Natural killer cell (primary cell): ENCODE measurements around the gene ALDH5A1. TPM values are rescaled to one million over a fixed set of nuclear protein-coding genes. Genes with fewer than 3 reads are reported as not detected.

Source experiments
- ATAC-seq, 3 donors: fragments of 150-1000 bp in 2 of 3; fragments of 200-7000 bp in 1 of 3; cut with Tn5 transposase; 1 replicate in 1 of 3; 2 replicates in 2 of 3; pipeline ENCODE4 v1.10.0; 2021; ENCODE audit warnings: mild to moderate bottlenecking in 2 of 3, moderate library complexity in 2 of 3
- DNase-seq, 2 donors: peaks; one replicate each; pipeline versions ENCODE4 v3.0.0 to v3.0.0-alpha.2; 2013 to 2021; ENCODE audit warnings: mixed read lengths in 1 of 2
- H3K27ac ChIP-seq: one replicate; pipeline ENCODE4 v1.5.1; 2013; ENCODE audit warnings: mild to moderate bottlenecking, low read length
- H3K27me3 ChIP-seq: one replicate; pipeline ENCODE4 v1.6.1; 2013; ENCODE audit warnings: low read length; ENCODE audit not compliant: control insufficient read depth, insufficient read depth
- H3K36me3 ChIP-seq: one replicate; pipeline ENCODE4 v1.6.1; 2013; ENCODE audit warnings: low read length; ENCODE audit not compliant: control insufficient read depth, insufficient read depth
- H3K4me1 ChIP-seq: one replicate; pipeline ENCODE4 v1.6.1; 2013; ENCODE audit warnings: low read length; ENCODE audit not compliant: control insufficient read depth, insufficient read depth
- H3K4me3 ChIP-seq: one replicate; pipeline ENCODE4 v1.5.1; 2013; ENCODE audit warnings: low read length
- H3K9me3 ChIP-seq: one replicate; pipeline ENCODE4 v1.6.1; 2013; ENCODE audit warnings: low read length; ENCODE audit not compliant: control insufficient read depth, insufficient read depth
- H3K27ac Mint-ChIP-seq, 2 donors: one replicate each; pipeline ENCODE4 v1.8.0; 2022; ENCODE audit warnings: mild to moderate bottlenecking in 2 of 2, mixed read lengths in 2 of 2, moderate library complexity in 1 of 2
- H3K27me3 Mint-ChIP-seq, 2 donors: one replicate each; pipeline ENCODE4 v1.8.0; 2022; ENCODE audit warnings: low read depth in 2 of 2, mixed read lengths in 2 of 2
- H3K36me3 Mint-ChIP-seq: one replicate; pipeline ENCODE4 v1.8.0; 2022; ENCODE audit warnings: mixed read lengths
- H3K4me1 Mint-ChIP-seq, 2 donors: one replicate each; pipeline ENCODE4 v1.8.0; 2022; ENCODE audit warnings: mixed read lengths in 2 of 2
- H3K4me3 Mint-ChIP-seq: one replicate; pipeline ENCODE4 v1.8.0; 2022; ENCODE audit warnings: mild to moderate bottlenecking, moderate library complexity, mixed read lengths
- H3K9me3 Mint-ChIP-seq, 2 donors: one replicate each; pipeline ENCODE4 v1.8.0; 2022; ENCODE audit warnings: mixed read lengths in 2 of 2
- whole genome bisulfite sequencing: methylation state at CpG from one replicate; pipeline ENCODE4 v1.1.7; 2013; ENCODE audit warnings: missing lambda C conversion rate; ENCODE audit not compliant: insufficient coverage; 5-methylcytosine and 5-hydroxymethylcytosine counted together
- intact Hi-C: fragments of 100-400 bp; cut with micrococcal nuclease; formaldehyde crosslinking; loops from one replicate; pipeline ENCODE4 v1.14.2; 2022
- total RNA-seq, 4 donors: library from RNA; stranded (reverse); fragments of 120-200 nt in 1 of 4; gene quantifications; one replicate each; pipeline versions ENCODE4 v1.2.3 to v1.2.4, GENCODE V29; 2013 to 2022
- TF ChIP-seq, protein P1 (sequence below): fragments of 200-600 bp; IDR thresholded peaks from one replicate; pipeline ENCODE4 v1.8.0; 2022; ENCODE audit warnings: antibody characterized with exemption

The ALDH5A1 gene
- total RNA-seq, 3 donors from 2014 or later (not counting 1 experiment from before 2014, with no cell fraction given): 4.8 to 7.5 (median 6.8) TPM

DNA sequence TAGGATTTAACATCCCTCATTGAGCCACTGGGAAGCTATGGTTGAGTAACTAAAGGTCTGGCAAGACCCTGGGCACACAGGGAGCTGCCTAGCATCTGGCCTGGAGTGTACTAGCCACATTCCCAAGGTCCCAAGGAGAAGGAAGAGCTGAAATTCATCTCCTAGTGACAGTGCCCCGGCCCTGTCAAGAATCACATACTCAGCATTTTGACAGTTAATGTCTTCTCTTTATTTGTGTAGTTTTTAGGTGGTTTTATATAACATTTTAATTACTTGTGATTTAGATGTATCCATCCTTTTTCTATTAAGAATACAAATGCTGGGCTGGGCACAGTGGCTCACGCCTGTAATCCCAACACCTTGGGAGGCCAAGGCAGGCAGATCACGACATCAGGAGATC is 40.4 kb downstream of the ALDH5A1 start:
- TF ChIP-seq, protein P1, sequence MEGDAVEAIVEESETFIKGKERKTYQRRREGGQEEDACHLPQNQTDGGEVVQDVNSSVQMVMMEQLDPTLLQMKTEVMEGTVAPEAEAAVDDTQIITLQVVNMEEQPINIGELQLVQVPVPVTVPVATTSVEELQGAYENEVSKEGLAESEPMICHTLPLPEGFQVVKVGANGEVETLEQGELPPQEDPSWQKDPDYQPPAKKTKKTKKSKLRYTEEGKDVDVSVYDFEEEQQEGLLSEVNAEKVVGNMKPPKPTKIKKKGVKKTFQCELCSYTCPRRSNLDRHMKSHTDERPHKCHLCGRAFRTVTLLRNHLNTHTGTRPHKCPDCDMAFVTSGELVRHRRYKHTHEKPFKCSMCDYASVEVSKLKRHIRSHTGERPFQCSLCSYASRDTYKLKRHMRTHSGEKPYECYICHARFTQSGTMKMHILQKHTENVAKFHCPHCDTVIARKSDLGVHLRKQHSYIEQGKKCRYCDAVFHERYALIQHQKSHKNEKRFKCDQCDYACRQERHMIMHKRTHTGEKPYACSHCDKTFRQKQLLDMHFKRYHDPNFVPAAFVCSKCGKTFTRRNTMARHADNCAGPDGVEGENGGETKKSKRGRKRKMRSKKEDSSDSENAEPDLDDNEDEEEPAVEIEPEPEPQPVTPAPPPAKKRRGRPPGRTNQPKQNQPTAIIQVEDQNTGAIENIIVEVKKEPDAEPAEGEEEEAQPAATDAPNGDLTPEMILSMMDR: no peak
- Histone ChIP-seq H3K9me3 (no peaks in the 10 kb centered on the region), H3K4me3 (no peak overlapping the region), H3K27ac (no peak overlapping the region), H3K4me1 (no peaks in the 10 kb centered on the region), H3K36me3 (peaks cover 9% of the 10 kb centered on the region), H3K27me3 (no peaks in the 10 kb centered on the region)
- DNase-seq (no peak), ATAC-seq (no peak)
- intact Hi-C loops: no loop called here
- no peak overlapping the region for H3K4me3 Mint-ChIP-seq
- no peaks in the 10 kb centered on the region for H3K4me1 Mint-ChIP-seq
- 50% methylated on average over 2 of the region's 3 CpGs for WGBS
- no peaks in the 10 kb centered on the region for H3K9me3 Mint-ChIP-seq
- no peaks in the 10 kb centered on the region for H3K27me3 Mint-ChIP-seq
- H3K36me3 Mint-ChIP-seq: no peaks in the 10 kb centered on the region
- H3K27ac Mint-ChIP-seq: no peak overlapping the region

DNA sequence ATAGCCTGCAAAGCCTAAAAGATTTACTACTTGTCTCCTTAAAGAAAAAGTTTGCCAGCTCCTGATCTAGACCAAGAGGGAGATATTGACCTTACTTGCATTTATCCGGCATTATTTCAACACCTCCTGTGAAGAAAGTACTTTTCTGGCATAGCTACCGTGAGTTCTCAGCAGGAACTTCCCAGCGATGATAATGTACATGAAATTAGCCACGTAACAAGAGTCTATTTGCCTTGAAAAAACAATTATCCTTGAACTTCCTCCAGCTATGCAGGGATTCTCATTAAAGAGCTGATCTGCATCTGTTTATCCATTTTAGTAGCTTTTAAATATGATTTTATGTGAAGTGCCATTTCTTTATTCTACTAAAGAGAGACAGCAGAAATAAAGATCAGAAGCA is 41.7 kb downstream of the ALDH5A1 start:
- ATAC-seq (no peak), DNase-seq (no peak)
- Histone ChIP-seq H3K27me3 (no peaks in the 10 kb centered on the region), H3K36me3 (peaks cover 9% of the 10 kb centered on the region), H3K4me3 (no peak overlapping the region), H3K27ac (no peak overlapping the region), H3K4me1 (no peaks in the 10 kb centered on the region), H3K9me3 (no peaks in the 10 kb centered on the region)
- Mint-ChIP-seq H3K4me1 (no peaks in the 10 kb centered on the region), H3K36me3 (no peaks in the 10 kb centered on the region), H3K27me3 (no peaks in the 10 kb centered on the region), H3K9me3 (no peaks in the 10 kb centered on the region), H3K4me3 (no peak overlapping the region), H3K27ac (no peak overlapping the region)
- TF ChIP-seq, protein P1: no peak
- intact Hi-C loops: no loop called here
- WGBS: 92% methylated on average over 4 of the region's 4 CpGs

DNA sequence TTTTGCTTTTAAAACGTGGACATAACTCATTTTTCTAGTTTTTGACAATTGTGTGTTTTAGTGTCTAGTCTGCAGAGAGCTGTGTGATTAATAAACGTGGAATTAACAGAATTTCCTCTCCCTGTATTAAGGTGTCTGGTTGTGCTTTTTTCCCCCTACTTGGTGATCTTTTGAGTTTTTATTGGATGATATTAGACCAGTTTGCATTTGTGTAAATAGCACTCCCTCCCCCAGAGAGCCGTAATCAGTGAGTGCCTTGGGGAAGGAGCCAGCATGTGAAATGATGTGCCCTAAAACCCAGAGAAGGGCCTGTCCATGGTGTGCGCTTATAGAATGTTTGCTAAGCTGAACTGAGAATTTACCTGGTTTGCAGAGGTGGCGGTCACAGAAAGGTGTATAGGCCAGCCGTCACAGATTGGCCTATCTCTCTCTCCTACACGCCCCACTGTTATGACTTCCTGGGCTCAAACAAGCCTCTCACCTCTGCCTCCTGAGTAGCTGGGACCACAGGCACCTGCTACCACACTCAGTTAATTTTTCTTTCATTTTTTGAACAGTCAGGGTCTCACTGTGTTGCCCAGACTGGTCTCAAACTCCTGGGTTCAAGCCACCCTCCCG is 42.4 kb downstream of the ALDH5A1 start:
- H3K27me3 Mint-ChIP-seq: no peaks in the 10 kb centered on the region
- WGBS: 95% methylated on average over 8 of the region's 8 CpGs
- no peak overlapping the region for H3K27ac Mint-ChIP-seq
- no peaks in the 10 kb centered on the region for H3K36me3 Mint-ChIP-seq
- TF ChIP-seq, protein P1: no peak
- peaks cover 9% of the 10 kb centered on the region for H3K36me3 ChIP-seq
- no peak overlapping the region for H3K4me3 ChIP-seq
- H3K9me3 ChIP-seq: no peaks in the 10 kb centered on the region
- intact Hi-C loops: no loop called here
- no peak overlapping the region for H3K4me3 Mint-ChIP-seq
- DNase-seq (no peak), ATAC-seq (no peak)
- H3K27me3 ChIP-seq: no peaks in the 10 kb centered on the region
- no peaks in the 10 kb centered on the region for H3K4me1 Mint-ChIP-seq
- H3K9me3 Mint-ChIP-seq: no peaks in the 10 kb centered on the region
- H3K4me1 ChIP-seq: no peaks in the 10 kb centered on the region
- H3K27ac ChIP-seq: no peak overlapping the region

DNA sequence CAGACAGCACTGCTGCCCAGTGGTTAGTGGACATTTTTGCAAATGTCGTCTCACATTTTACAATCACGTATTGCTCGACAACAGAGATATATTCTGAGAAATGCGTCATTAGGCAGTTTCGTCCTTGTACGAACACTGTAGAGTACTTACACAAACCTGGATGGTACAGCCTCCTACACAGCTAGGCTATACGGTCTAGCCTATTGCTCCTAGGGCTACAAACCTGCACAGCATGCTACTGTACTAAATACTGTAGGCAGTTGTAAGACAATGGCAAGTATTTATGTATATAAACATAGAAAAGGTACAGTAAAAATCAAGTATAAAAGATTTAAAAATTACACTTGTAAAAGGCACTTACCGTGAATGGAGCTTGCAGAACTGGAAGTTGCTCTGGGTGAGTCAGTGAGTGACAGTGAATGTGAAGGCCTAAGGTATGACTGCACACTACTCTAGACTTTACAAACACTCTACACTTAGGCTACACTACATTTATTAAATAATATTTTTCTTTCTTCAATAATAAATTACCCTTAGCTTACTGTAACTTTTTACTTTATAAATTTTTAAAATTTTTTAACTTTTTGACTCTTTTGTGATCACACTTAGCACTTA is 43.1 kb downstream of the ALDH5A1 start:
- Histone ChIP-seq H3K27ac (no peak overlapping the region), H3K4me3 (no peak overlapping the region), H3K27me3 (no peaks in the 10 kb centered on the region), H3K4me1 (no peaks in the 10 kb centered on the region), H3K9me3 (no peaks in the 10 kb centered on the region), H3K36me3 (peaks cover 6% of the 10 kb centered on the region)
- no peak overlapping the region for H3K27ac Mint-ChIP-seq
- no peak overlapping the region for H3K4me3 Mint-ChIP-seq
- 94% methylated on average over 8 of the region's 8 CpGs for WGBS
- H3K9me3 Mint-ChIP-seq: no peaks in the 10 kb centered on the region
- no peak for DNase-seq
- H3K4me1 Mint-ChIP-seq: no peaks in the 10 kb centered on the region
- no peaks in the 10 kb centered on the region for H3K36me3 Mint-ChIP-seq
- no peak for ATAC-seq
- no peaks in the 10 kb centered on the region for H3K27me3 Mint-ChIP-seq
- intact Hi-C loops: no loop called here
- TF ChIP-seq, protein P1: no peak
